Prostate gland (tissue), 1 donor: Measurements from ENCODE around the gene CYTH4.

Experiments used
- POLR2A ChIP-seq: fragments of 450-650 bp; IDR thresholded peaks from one replicate; pipeline ENCODE4 v1.6.1; 2016; ENCODE audit warnings: antibody characterized with exemption, mild to moderate bottlenecking
- POLR2AphosphoS5 ChIP-seq: sonication (generic); formaldehyde crosslinking; IDR thresholded peaks from one replicate; pipeline ENCODE4 v1.6.1; 2017; ENCODE audit warnings: antibody characterized with exemption

DNA sequence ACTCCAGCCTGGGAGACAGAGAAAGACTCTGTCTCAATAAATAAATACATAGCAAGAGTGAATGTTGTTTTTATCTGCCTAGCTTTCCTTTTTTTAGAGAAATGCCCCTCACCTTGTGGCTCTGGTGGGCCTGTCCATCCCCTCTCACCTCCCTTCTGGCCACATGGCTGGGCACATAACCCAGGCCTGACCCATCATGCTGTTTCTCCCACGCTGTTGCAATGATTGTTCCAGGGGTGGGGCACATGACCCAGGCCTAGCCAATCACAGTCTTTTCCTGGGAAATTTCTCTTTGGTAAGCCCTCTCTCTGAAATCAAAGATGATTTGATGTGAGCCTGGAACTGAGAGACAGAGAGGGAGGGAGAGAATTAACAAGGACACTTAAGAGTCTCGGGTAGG is 5.5 kb upstream of the CYTH4 start:
- TF ChIP-seq POLR2AphosphoS5 (no peak), POLR2A (no peak)
